Body of pancreas (tissue), 4 donors: Measurements from ENCODE around the gene AKR1C2.
"Not testable (repeated sequence)": the region's sequence is repeated elsewhere in the genome, so short reads cannot be mapped to it uniquely, and the experiment has no call there.

ENCODE experiments used
- CTCF ChIP-seq, 7 experiments: fragments of 450-650 bp in 4 of 7; fragments of 200-600 bp in 3 of 7; sonication (generic) in 3 of 7; IDR thresholded peaks; one replicate each; pipeline ENCODE4 v1.5.1; 2016 to 2019; ENCODE audit warnings: antibody characterized with exemption in 7 of 7
- POLR2A ChIP-seq, 3 donors: fragments of 450-650 bp; IDR thresholded peaks; one replicate each; pipeline ENCODE4 v1.6.1; 2016; ENCODE audit warnings: antibody characterized with exemption in 3 of 3, mild to moderate bottlenecking in 2 of 3

GRCh38 chr10:4991463-4991862, 12.2 kb downstream of the AKR1C2 start:
- not testable (repeated sequence) for TF ChIP-seq CTCF, POLR2A (IDR thresholded peaks at IDR 0.05)
